Peyer's patch (tissue), 4 donors: ENCODE results near the gene DCAKD. TPM values are rescaled to one million over a fixed set of nuclear protein-coding genes. Genes with fewer than 3 reads are reported as not detected.

Experiments used
- DNase-seq, 3 donors: peaks; one replicate each; pipeline ENCODE4 v3.0.0-alpha.2; 2017 to 2019
- H3K27ac ChIP-seq, 4 donors: fragments of 200-600 bp; sonication (generic); one replicate each; pipeline ENCODE4 v1.5.1; 2016 to 2019
- H3K27me3 ChIP-seq, 2 donors: fragments of 200-600 bp; sonication (generic); one replicate each; pipeline ENCODE4 v1.5.1; 2019
- H3K36me3 ChIP-seq, 3 donors: fragments of 200-600 bp; sonication (generic); one replicate each; pipeline ENCODE4 v1.5.1; 2016 to 2019
- H3K4me1 ChIP-seq, 4 donors: fragments of 200-600 bp; sonication (generic); one replicate each; pipeline ENCODE4 v1.5.1; 2016 to 2019
- H3K4me3 ChIP-seq, 4 donors: fragments of 200-600 bp; sonication (generic); 1 replicate in 3 of 4; 2 replicates in 1 of 4; pipeline ENCODE4 v1.5.1; 2016 to 2019; ENCODE audit warnings: mild to moderate bottlenecking in 1 of 4
- H3K9me3 ChIP-seq, 4 donors: fragments of 200-600 bp; sonication (generic); one replicate each; pipeline ENCODE4 v1.5.1; 2016 to 2019; ENCODE audit warnings: mild to moderate bottlenecking in 1 of 4
- POLR2A ChIP-seq, 2 donors: fragments of 450-650 bp; IDR thresholded peaks; one replicate each; pipeline ENCODE4 v1.5.1; 2017; ENCODE audit warnings: antibody characterized with exemption in 2 of 2, mild to moderate bottlenecking in 2 of 2, moderate library complexity in 2 of 2
- small RNA-seq, 2 donors: library from RNA; depleted of rRNA; stranded (forward); fragments of <200 nt; gene quantifications; one replicate each; pipeline ENCODE3, GENCODE V24; 2016
- total RNA-seq, 4 donors: library from RNA; depleted of rRNA; stranded (reverse); fragments of >200 nt; gene quantifications; one replicate each; pipeline ENCODE4 v1.1.0, GENCODE V29; 2016
- TF ChIP-seq, protein P1 (sequence below), 6 experiments: fragments of 450-650 bp in 4 of 6; fragments of 200-600 bp in 2 of 6; sonication (generic) in 1 of 6; IDR thresholded peaks; one replicate each; pipeline ENCODE4 v1.5.1; 2017 to 2019; ENCODE audit warnings: antibody characterized with exemption in 6 of 6, mild to moderate bottlenecking in 3 of 6, moderate library complexity in 1 of 6

Gene DCAKD
- total RNA-seq, 4 donors from 2014 or later, result 12.6 to 78.4 (median 23.2) TPM

GRCh38 chr17:44979426-44979995 lies 71.9 kb downstream of the DCAKD start:
- peak in 1 of 3 donors; percentile 51 for DNase-seq
- H3K4me3 ChIP-seq, result no peak overlapping the region
- H3K27ac ChIP-seq, result peak overlapping the region in 3 of 4 donors; percentile 27 to 73 (median 72)
- TF ChIP-seq, protein P1, sequence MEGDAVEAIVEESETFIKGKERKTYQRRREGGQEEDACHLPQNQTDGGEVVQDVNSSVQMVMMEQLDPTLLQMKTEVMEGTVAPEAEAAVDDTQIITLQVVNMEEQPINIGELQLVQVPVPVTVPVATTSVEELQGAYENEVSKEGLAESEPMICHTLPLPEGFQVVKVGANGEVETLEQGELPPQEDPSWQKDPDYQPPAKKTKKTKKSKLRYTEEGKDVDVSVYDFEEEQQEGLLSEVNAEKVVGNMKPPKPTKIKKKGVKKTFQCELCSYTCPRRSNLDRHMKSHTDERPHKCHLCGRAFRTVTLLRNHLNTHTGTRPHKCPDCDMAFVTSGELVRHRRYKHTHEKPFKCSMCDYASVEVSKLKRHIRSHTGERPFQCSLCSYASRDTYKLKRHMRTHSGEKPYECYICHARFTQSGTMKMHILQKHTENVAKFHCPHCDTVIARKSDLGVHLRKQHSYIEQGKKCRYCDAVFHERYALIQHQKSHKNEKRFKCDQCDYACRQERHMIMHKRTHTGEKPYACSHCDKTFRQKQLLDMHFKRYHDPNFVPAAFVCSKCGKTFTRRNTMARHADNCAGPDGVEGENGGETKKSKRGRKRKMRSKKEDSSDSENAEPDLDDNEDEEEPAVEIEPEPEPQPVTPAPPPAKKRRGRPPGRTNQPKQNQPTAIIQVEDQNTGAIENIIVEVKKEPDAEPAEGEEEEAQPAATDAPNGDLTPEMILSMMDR (IDR thresholded peaks at IDR 0.05), result no peak
- TF ChIP-seq POLR2A (IDR thresholded peaks at IDR 0.05), result no peak
- H3K36me3 ChIP-seq, result no peaks in the 10 kb centered on the region
- H3K27me3 ChIP-seq, result no peaks in the 10 kb centered on the region
- peaks cover 0 to 45% (median 0%) of the 10 kb centered on the region in 4 donors for H3K4me1 ChIP-seq
- H3K9me3 ChIP-seq, result no peaks in the 10 kb centered on the region

GRCh38 chr17:44978807-44979206 lies 72.6 kb downstream of the DCAKD start:
- H3K9me3 ChIP-seq, result no peaks in the 10 kb centered on the region
- H3K36me3 ChIP-seq, result no peaks in the 10 kb centered on the region
- H3K27me3 ChIP-seq, result no peaks in the 10 kb centered on the region
- peak overlapping the region in 3 of 4 donors; percentile 2 to 72 (median 19) for H3K27ac ChIP-seq
- TF ChIP-seq POLR2A (IDR thresholded peaks at IDR 0.05), result no peak
- TF ChIP-seq, protein P1 (IDR thresholded peaks at IDR 0.05), result no peak
- H3K4me3 ChIP-seq, result no peak overlapping the region
- H3K4me1 ChIP-seq, result peaks cover 0 to 45% (median 0%) of the 10 kb centered on the region in 4 donors
- DNase-seq, result no peak

- H3K27me3 ChIP-seq, result no peaks in the 10 kb centered on the region
- no peak overlapping the region for H3K4me3 ChIP-seq
- no peak for TF ChIP-seq POLR2A (IDR thresholded peaks at IDR 0.05)
- TF ChIP-seq, protein P1 (IDR thresholded peaks at IDR 0.05), result no peak
- peaks cover 0 to 45% (median 0%) of the 10 kb centered on the region in 4 donors for H3K4me1 ChIP-seq
- DNase-seq, result no peak
- no peaks in the 10 kb centered on the region for H3K9me3 ChIP-seq
- peak overlapping the region; percentile 2 to 72 (median 30) for H3K27ac ChIP-seq
- no peaks in the 10 kb centered on the region for H3K36me3 ChIP-seq
Observed at GRCh38 chr17:44977814-44978550, 73.5 kb downstream of the DCAKD start.

GRCh38 chr17:44977065-44977464 lies 74.4 kb downstream of the DCAKD start:
- Histone ChIP-seq H3K4me3 (no peak overlapping the region), H3K4me1 (peaks cover 0 to 45% (median 0%) of the 10 kb centered on the region in 4 donors), H3K36me3 (no peaks in the 10 kb centered on the region), H3K27ac (peak overlapping the region in 3 of 4 donors; percentile 21 to 72 (median 39)), H3K27me3 (no peaks in the 10 kb centered on the region), H3K9me3 (no peaks in the 10 kb centered on the region)
- no peak for DNase-seq
- no peak for TF ChIP-seq POLR2A (IDR thresholded peaks at IDR 0.05)
- TF ChIP-seq, protein P1 (IDR thresholded peaks at IDR 0.05), result no peak

GRCh38 chr17:44976206-44976605 lies 75.2 kb downstream of the DCAKD start:
- no peak for DNase-seq
- Histone ChIP-seq H3K27ac (no peak overlapping the region), H3K4me1 (peaks cover 0 to 41% (median 0%) of the 10 kb centered on the region in 4 donors), H3K4me3 (no peak overlapping the region), H3K36me3 (no peaks in the 10 kb centered on the region), H3K27me3 (no peaks in the 10 kb centered on the region), H3K9me3 (no peaks in the 10 kb centered on the region)
- TF ChIP-seq POLR2A (IDR thresholded peaks at IDR 0.05), result no peak

Small RNA genes within 50 kb of the gene (small RNA-seq; reads per million reads assigned to genes)
- gene AC015936.2, result 0 reads per million in 2 donors
- gene RF00019, result 0 reads per million in 2 donors

Other genes with a start within 250 kb of the DCAKD start
- gene GJC1, start 221.3 kb downstream of the DCAKD start, total RNA-seq, result 1 to 10 TPM; 1.4 to 7.4 (median 2.5) TPM
- not detected for gene HIGD1B, start 203.7 kb downstream of the DCAKD start, total RNA-seq
- 100 to 1,000 TPM in 1 of 4 donors, 10 to 100 TPM in 3; 43.3 to 176 (median 69.8) TPM for gene EFTUD2, start 152.2 kb downstream of the DCAKD start, total RNA-seq
- not detected for gene GFAP, start 136.1 kb downstream of the DCAKD start, total RNA-seq
- 10 to 100 TPM in 1 of 4 donors, 1 to 10 TPM in 3; 3.4 to 40.4 (median 6.8) TPM for gene KIF18B, start 103.9 kb downstream of the DCAKD start, total RNA-seq
- 1 to 10 TPM in 1 of 4 donors, under 1 TPM in 1, not detected in 2; 0.67 to 3.3 TPM for gene C1QL1, start 83.3 kb downstream of the DCAKD start, total RNA-seq
- gene NMT1, start 9.7 kb upstream of the DCAKD start, total RNA-seq, result 100 to 1,000 TPM in 1 of 4 donors, 10 to 100 TPM in 3; 60.9 to 111 (median 77.1) TPM
- 10 to 100 TPM; 11.6 to 44.4 (median 18.4) TPM for gene PLCD3, start 80.9 kb upstream of the DCAKD start, total RNA-seq
- gene ACBD4, start 84.1 kb upstream of the DCAKD start, total RNA-seq, result 100 to 1,000 TPM in 1 of 4 donors, 10 to 100 TPM in 3; 33.8 to 124 (median 76.3) TPM
- gene HEXIM1, start 96.8 kb upstream of the DCAKD start, total RNA-seq, result 10 to 100 TPM; 24.3 to 41.8 (median 31.7) TPM
- gene HEXIM2, start 110.2 kb upstream of the DCAKD start, total RNA-seq, result 10 to 100 TPM in 3 of 4 donors, 1 to 10 TPM in 1; 8.4 to 28.9 (median 11.2) TPM
- 10 to 100 TPM in 3 of 4 donors, 1 to 10 TPM in 1; 9.3 to 45.4 (median 15.8) TPM for gene FMNL1, start 170.3 kb upstream of the DCAKD start, total RNA-seq
- not detected for gene SPATA32, start 210.5 kb upstream of the DCAKD start, total RNA-seq